ENCODE data around the gene NPPC. TPM values are rescaled to one million over a fixed set of nuclear protein-coding genes. Genes with fewer than 3 reads are reported as not detected.

NPPC gene
- total and polyA plus RNA-seq, 10 of the 15 experiments (the other 5 are each of a cell fraction or from before 2014, with no cell fraction given): 0.15 TPM; not detected in 9

GRCh38 chr2:231900486-231900942 is 25.7 kb downstream of the NPPC start (continued):
- TF ChIP-seq ZBTB4 (CRISPR knock-in tag; IDR thresholded peaks at IDR 0.05) (no peak), SPI1 (IDR thresholded peaks at IDR 0.05; ENCODE audit: borderline replicate concordance, insufficient read depth, low read depth, low read length) (peak; percentile 35; the same call in 1 of the 2 replicates), POU2F2 (IDR thresholded peaks at IDR 0.05; ENCODE audit: borderline replicate concordance, low read depth, low read length) (no peak), CEBPB (IDR thresholded peaks at IDR 0.05; ENCODE audit: borderline replicate concordance in 1 of 2, low read depth in 2 of 2, low read length in 2 of 2) (no peak), FOS (IDR thresholded peaks at IDR 0.05; ENCODE audit: borderline replicate concordance, extremely low read depth, insufficient read length) (no peak), HCFC1 (IDR thresholded peaks at IDR 0.05; ENCODE audit: low read length) (no peak), USF1 (IDR thresholded peaks at IDR 0.05; ENCODE audit: borderline replicate concordance, extremely low read length, insufficient read depth, low read depth, low read length) (no peak), SMC3 (IDR thresholded peaks at IDR 0.05; ENCODE audit: borderline replicate concordance, low read length) (peak; percentile 55; the same call in 1 of the 2 replicates), ZBTB11 (CRISPR knock-in tag; IDR thresholded peaks at IDR 0.05) (no peak), CTCF (IDR thresholded peaks at IDR 0.05 in 2 of 3, conservative IDR thresholded peaks at IDR 0.05 in 1 of 3; ENCODE audit: control insufficient read depth in 2 of 3, extremely low read depth in 1 of 3, insufficient read depth in 1 of 3, low read depth in 3 of 3, low read length in 3 of 3) (peak; percentile 73 to 99 (median 76)), PKNOX1 (IDR thresholded peaks at IDR 0.05) (no peak), ATF3 (IDR thresholded peaks at IDR 0.05; ENCODE audit: borderline replicate concordance, extremely low read depth, low read depth, low read length) (no peak)
